Measurements from ENCODE around the gene SORCS1.

DNA sequence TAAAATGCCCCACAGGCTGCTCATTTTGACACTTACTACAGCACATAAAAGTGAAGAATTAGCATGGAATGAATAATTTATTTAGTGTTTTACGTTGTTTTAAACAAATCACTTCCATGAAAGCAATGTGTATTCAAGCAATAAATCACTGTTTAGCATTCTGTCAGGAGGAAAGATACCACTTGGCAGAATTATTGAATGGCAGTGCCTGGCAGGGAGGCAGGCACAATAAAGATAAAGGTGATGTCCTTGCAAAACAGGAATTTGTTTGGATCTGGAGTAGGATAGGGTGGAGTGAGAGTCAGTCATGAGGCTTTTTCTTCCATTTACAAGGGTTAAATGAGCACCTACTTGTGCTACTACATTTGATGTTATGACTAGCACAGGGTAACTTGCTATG, 190.8 kb downstream of the SORCS1 start:
- TF ChIP-seq, protein P1, sequence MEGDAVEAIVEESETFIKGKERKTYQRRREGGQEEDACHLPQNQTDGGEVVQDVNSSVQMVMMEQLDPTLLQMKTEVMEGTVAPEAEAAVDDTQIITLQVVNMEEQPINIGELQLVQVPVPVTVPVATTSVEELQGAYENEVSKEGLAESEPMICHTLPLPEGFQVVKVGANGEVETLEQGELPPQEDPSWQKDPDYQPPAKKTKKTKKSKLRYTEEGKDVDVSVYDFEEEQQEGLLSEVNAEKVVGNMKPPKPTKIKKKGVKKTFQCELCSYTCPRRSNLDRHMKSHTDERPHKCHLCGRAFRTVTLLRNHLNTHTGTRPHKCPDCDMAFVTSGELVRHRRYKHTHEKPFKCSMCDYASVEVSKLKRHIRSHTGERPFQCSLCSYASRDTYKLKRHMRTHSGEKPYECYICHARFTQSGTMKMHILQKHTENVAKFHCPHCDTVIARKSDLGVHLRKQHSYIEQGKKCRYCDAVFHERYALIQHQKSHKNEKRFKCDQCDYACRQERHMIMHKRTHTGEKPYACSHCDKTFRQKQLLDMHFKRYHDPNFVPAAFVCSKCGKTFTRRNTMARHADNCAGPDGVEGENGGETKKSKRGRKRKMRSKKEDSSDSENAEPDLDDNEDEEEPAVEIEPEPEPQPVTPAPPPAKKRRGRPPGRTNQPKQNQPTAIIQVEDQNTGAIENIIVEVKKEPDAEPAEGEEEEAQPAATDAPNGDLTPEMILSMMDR (IDR thresholded peaks at IDR 0.05; ENCODE audit: insufficient read depth, low read depth, low read length) = no peak
- TF ChIP-seq EZH2 (IDR thresholded peaks at IDR 0.05; ENCODE audit: insufficient read depth, low read length) = no peak
